Measurements from ENCODE around the gene SOCS1. TPM values are rescaled to one million over a fixed set of nuclear protein-coding genes. Genes with fewer than 3 reads are reported as not detected.

SOCS1 gene
- total and polyA plus RNA-seq, 2 of the 8 experiments (the other 6 are each of a cell fraction or from before 2014, with no cell fraction given), result 21.0 to 48.9 TPM

GRCh38 chr16:11250091-11250785, 5.8 kb downstream of the SOCS1 start:
- FAIRE-seq, result no peak
- Histone ChIP-seq H3K9me3 (ENCODE audit: insufficient read depth in 2 of 2, low read depth in 1 of 2, low read length in 1 of 2) (no peaks in the 10 kb centered on the region), H2AK5ac (ENCODE audit: low read depth, low read length) (peak overlapping the region; percentile 82; the same call in 1 of the 2 replicates), H2BK15ac (ENCODE audit: low read length) (peak overlapping the region; percentile 29; the same call in 1 of the 2 replicates), H3K56ac (replicated peaks; ENCODE audit: insufficient read length, low read depth, low read length) (no peak overlapping the region), H3K4me2 (ENCODE audit: insufficient read depth in 1 of 2, low read depth in 2 of 2, low read length in 2 of 2) (no peak overlapping the region), H3K36me3 (ENCODE audit: control insufficient read depth in 2 of 4, insufficient read depth in 4 of 4, low read length in 3 of 4) (peaks cover 0 to 8% (median 5%) of the 10 kb centered on the region in 4 experiments; a peak in 5 of 8 replicates), H2BK12ac (ENCODE audit: low read depth, low read length) (no peak overlapping the region), H3K4me3 (ENCODE audit: extremely low read depth in 1 of 4, insufficient read depth in 2 of 4, low read depth in 3 of 4, low read length in 4 of 4) (no peak overlapping the region), H4K5ac (ENCODE audit: insufficient read length, low read depth, low read length) (no peak overlapping the region), H4K8ac (ENCODE audit: extremely low read depth, insufficient read depth, low read length) (0 out of 2 replicates have a peak overlapping the region, but pooled peaks have one; percentile 45), H4K91ac (replicated peaks; ENCODE audit: insufficient read length, low read length) (no peak overlapping the region), H3K4ac (replicated peaks; ENCODE audit: insufficient read length, low read depth, low read length) (no peak overlapping the region), H3K18ac (ENCODE audit: extremely low read depth, low read length) (no peak overlapping the region), H3K9ac (replicated peaks in 1 of 4; ENCODE audit: extremely low read depth in 1 of 4, low read depth in 3 of 4, low read length in 3 of 4) (no peak overlapping the region), H4K20me1 (replicated peaks in 1 of 2; ENCODE audit: control insufficient read depth in 1 of 2, insufficient read depth in 2 of 2, low read length in 2 of 2) (peaks cover 11 to 22% of the 10 kb centered on the region in 2 experiments), H2AFZ (ENCODE audit: low read length) (no peak overlapping the region), H2BK20ac (ENCODE audit: low read length) (no peak overlapping the region), H3K14ac (ENCODE audit: insufficient read length) (no peak overlapping the region), H3K79me1 (ENCODE audit: low read depth, low read length) (peaks cover 4% of the 10 kb centered on the region), H2BK5ac (ENCODE audit: low read depth, low read length) (no peak overlapping the region; the same call in 1 of the 2 replicates), H3K79me2 (ENCODE audit: control insufficient read depth in 1 of 2, insufficient read depth in 2 of 2, low read length in 2 of 2) (peaks cover 0 to 25% of the 10 kb centered on the region in 2 experiments; a peak in 2 of 4 replicates), H3K27ac (ENCODE audit: low read depth, low read length) (no peak overlapping the region), H2BK120ac (replicated peaks; ENCODE audit: low read depth, low read length) (no peak overlapping the region), H3K27me3 (replicated peaks in 1 of 4; ENCODE audit: control insufficient read depth in 3 of 4, extremely low read depth in 1 of 4, insufficient read depth in 3 of 4, low read length in 3 of 4) (no peaks in the 10 kb centered on the region; a peak in 1 of 7 replicates), H3K23me2 (ENCODE audit: low read depth, low read length) (peaks cover 6% of the 10 kb centered on the region; the same call in 1 of the 2 replicates), H3K4me1 (replicated peaks in 1 of 4; ENCODE audit: control insufficient read depth in 3 of 4, insufficient read depth in 4 of 4, low read length in 3 of 4) (peaks cover 0 to 15% (median 7%) of the 10 kb centered on the region in 4 experiments; a peak in 5 of 7 replicates), H3K23ac (ENCODE audit: insufficient read length) (no peak overlapping the region)
- DNase-seq (ENCODE audit: low read depth in 1 of 2, low spot score in 2 of 2), result peak in 1 of 2 experiments; percentile 72
- ChIA-PET CTCF (ENCODE audit: partially characterized antibody) (no interaction called here), POLR2A (ENCODE audit: partially characterized antibody) (interaction anchor here (0.8 to 2.2 kb wide), 9 partner anchors 9 to 299 kb away, joined by 3 to 6 read pairs (median 3); no protein-coding TSS in a partner anchor)
- 85% methylated on average over 16 of the region's 16 CpGs; no CpG with 5 or more reads in 1 of the 2 experiments for WGBS, 2 experiments (ENCODE audit: extremely low coverage in 1 of 2, insufficient coverage in 1 of 2, insufficient read length in 1 of 2, insufficient replicate concordance in 2 of 2, low coverage in 1 of 2, low lambda C conversion rate in 2 of 2, missing lambda C conversion rate in 1 of 2)
- no peak for TF ChIP-seq CTCF (IDR thresholded peaks at IDR 0.05; ENCODE audit: control extremely low read depth in 1 of 3, insufficient read depth in 1 of 3, low read depth in 1 of 3, low read length in 3 of 3)
- TF ChIP-seq CREB1 (IDR thresholded peaks at IDR 0.05), result no peak
- TF ChIP-seq POLR2A (IDR thresholded peaks at IDR 0.05; ENCODE audit: control extremely low read depth in 1 of 2, low read depth in 2 of 2, low read length in 2 of 2), result peak in 1 of 2 experiments; percentile 76; a peak in 2 of 3 replicates
- no peak for TF ChIP-seq KDM4A (IDR thresholded peaks at IDR 0.05; ENCODE audit: low read depth, low read length, severe bottlenecking)
- TF ChIP-seq MAX (IDR thresholded peaks at IDR 0.05), result peak; percentile 44; the same call in 1 of the 2 replicates
- no peak for TF ChIP-seq MAFK (IDR thresholded peaks at IDR 0.05; ENCODE audit: low read depth, low read length)
- TF ChIP-seq RBBP5 (IDR thresholded peaks at IDR 0.05; ENCODE audit: borderline replicate concordance, low read depth, low read length), result no peak
- TF ChIP-seq TAF1 (IDR thresholded peaks at IDR 0.05; ENCODE audit: low read depth, low read length), result 0 out of 2 replicates have a peak, but pooled peaks have one; percentile 17
- TF ChIP-seq SRF (IDR thresholded peaks at IDR 0.05; ENCODE audit: low read depth, low read length), result no peak

Measured in H1 (cell line).